ENCODE measurements around the gene ATP6V1C2.

GRCh38 chr2:10814571-10815331, 93.3 kb downstream of the ATP6V1C2 start:
- no peak for TF ChIP-seq CTCF (IDR thresholded peaks at IDR 0.05; ENCODE audit: insufficient read depth, low read depth, low read length)
- no peak for TF ChIP-seq EZH2 (IDR thresholded peaks at IDR 0.05; ENCODE audit: insufficient read depth, low read length)
